ENCODE results near the gene GPR107. TPM values are rescaled to one million over a fixed set of nuclear protein-coding genes. Genes with fewer than 3 reads are reported as not detected.

GPR107 gene
- total RNA-seq, 4 donors from 2014 or later = 20.7 to 27.7 (median 25.6) TPM

GRCh38 chr9:130181678-130182380 lies 128.1 kb downstream of the GPR107 start:
- no peak for TF ChIP-seq CTCF (IDR thresholded peaks at IDR 0.05; ENCODE audit: low read depth)

GRCh38 chr9:130182381-130182909 lies 128.7 kb downstream of the GPR107 start:
- no peak for TF ChIP-seq CTCF (IDR thresholded peaks at IDR 0.05; ENCODE audit: low read depth)

- no peak for TF ChIP-seq CTCF (IDR thresholded peaks at IDR 0.05; ENCODE audit: low read depth)
Observed at GRCh38 chr9:130183133-130183762, 129.5 kb downstream of the GPR107 start.

GRCh38 chr9:130185017-130185416 lies 131.3 kb downstream of the GPR107 start:
- TF ChIP-seq CTCF (IDR thresholded peaks at IDR 0.05; ENCODE audit: low read depth) = no peak

GRCh38 chr9:130185490-130186031 lies 131.9 kb downstream of the GPR107 start:
- TF ChIP-seq CTCF (IDR thresholded peaks at IDR 0.05; ENCODE audit: low read depth) = no peak

GRCh38 chr9:130186051-130186450 lies 132.3 kb downstream of the GPR107 start:
- no peak for TF ChIP-seq CTCF (IDR thresholded peaks at IDR 0.05; ENCODE audit: low read depth)

- TF ChIP-seq CTCF (IDR thresholded peaks at IDR 0.05; ENCODE audit: low read depth) = no peak
Observed at GRCh38 chr9:130186839-130187522, 133.3 kb downstream of the GPR107 start.

All from subcutaneous adipose tissue (tissue), 4 donors.